ENCODE measurements around the gene SP7. TPM values are rescaled to one million over a fixed set of nuclear protein-coding genes. Genes with fewer than 3 reads are reported as not detected.

The SP7 gene
- total RNA-seq, 1 donor from 2014 or later, result not detected

DNA sequence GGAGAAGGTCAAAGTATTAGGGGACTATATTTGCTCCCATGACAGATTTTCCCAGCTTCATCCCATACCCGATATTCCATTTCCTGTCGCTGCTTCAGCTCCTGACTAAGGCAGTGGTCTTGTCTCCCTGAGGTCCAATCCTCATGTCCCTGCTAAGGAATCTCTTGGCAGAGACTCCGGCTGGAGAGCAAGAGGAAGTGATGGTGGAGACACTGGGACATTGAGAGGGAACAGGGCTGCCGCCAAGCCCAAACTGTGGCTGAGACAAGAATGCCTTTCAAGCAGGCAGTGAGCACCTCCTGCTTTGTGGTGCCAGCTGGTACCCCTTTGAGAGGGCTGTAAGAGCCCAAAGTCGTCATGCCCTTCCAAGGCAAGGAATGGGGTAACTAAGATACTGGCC lies 5.5 kb downstream of the SP7 start:
- ATAC-seq (ENCODE audit: low read depth) (no peak), DNase-seq (no peak)
- H3K4me3 Mint-ChIP-seq, result no peak overlapping the region
- intact Hi-C loops (cut with micrococcal nuclease), result no loop called here
- TF ChIP-seq, protein P1, sequence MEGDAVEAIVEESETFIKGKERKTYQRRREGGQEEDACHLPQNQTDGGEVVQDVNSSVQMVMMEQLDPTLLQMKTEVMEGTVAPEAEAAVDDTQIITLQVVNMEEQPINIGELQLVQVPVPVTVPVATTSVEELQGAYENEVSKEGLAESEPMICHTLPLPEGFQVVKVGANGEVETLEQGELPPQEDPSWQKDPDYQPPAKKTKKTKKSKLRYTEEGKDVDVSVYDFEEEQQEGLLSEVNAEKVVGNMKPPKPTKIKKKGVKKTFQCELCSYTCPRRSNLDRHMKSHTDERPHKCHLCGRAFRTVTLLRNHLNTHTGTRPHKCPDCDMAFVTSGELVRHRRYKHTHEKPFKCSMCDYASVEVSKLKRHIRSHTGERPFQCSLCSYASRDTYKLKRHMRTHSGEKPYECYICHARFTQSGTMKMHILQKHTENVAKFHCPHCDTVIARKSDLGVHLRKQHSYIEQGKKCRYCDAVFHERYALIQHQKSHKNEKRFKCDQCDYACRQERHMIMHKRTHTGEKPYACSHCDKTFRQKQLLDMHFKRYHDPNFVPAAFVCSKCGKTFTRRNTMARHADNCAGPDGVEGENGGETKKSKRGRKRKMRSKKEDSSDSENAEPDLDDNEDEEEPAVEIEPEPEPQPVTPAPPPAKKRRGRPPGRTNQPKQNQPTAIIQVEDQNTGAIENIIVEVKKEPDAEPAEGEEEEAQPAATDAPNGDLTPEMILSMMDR (IDR thresholded peaks at IDR 0.05), result no peak
- H3K4me1 Mint-ChIP-seq, result peaks cover 6% of the 10 kb centered on the region
- ChIA-PET CTCF (interaction anchor here (1.1 to 11.1 kb wide), 3 partner anchors 9 to 22 kb away, joined by 3 to 148 read pairs (median 12); partner anchors contain the start of gene AAAS), POLR2A (interaction anchor here (0.8 kb wide), 2 partner anchors 14 to 83 kb away, joined by 3 to 4 read pairs; no protein-coding TSS in a partner anchor)
- peaks cover 50% of the 10 kb centered on the region for H3K27me3 Mint-ChIP-seq
- H3K9me3 Mint-ChIP-seq, result no peaks in the 10 kb centered on the region
- no peak overlapping the region for H3K27ac Mint-ChIP-seq
- no peaks in the 10 kb centered on the region for H3K36me3 Mint-ChIP-seq (ENCODE audit: low read depth)

DNA sequence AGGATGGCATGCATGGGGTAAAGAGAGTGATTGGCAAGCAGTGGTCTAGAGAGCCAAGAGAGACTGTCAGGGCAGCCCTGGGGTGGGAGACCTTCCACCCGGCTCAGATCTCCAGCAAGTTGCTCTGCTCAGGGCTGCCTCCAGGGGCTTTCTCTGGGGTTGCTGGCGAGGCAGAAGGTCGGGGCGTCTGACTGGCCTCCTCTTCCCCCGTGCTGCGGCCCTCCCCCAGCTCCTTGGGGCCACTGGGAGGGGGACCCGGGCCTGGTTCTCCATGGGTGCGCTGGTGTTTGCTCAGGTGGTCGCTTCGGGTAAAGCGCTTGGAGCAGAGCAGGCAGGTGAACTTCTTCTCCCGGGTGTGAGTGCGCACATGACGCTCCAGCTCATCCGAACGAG lies 8.1 kb downstream of the SP7 start:
- ATAC-seq (ENCODE audit: low read depth) (no peak), DNase-seq (no peak)
- H3K27me3 Mint-ChIP-seq, result peaks cover 30% of the 10 kb centered on the region
- peaks cover 19% of the 10 kb centered on the region for H3K4me1 Mint-ChIP-seq
- H3K27ac Mint-ChIP-seq, result no peak overlapping the region
- TF ChIP-seq, protein P1 (IDR thresholded peaks at IDR 0.05), result no peak
- CTCF ChIA-PET, result interaction anchor here (1.7 to 11.1 kb wide), 3 partner anchors 17 to 26 kb away, joined by 3 to 148 read pairs (median 11); no protein-coding TSS in a partner anchor
- H3K4me3 Mint-ChIP-seq, result no peak overlapping the region
- H3K36me3 Mint-ChIP-seq (ENCODE audit: low read depth), result no peaks in the 10 kb centered on the region
- POLR2A ChIA-PET, result no interaction called here
- intact Hi-C loops (cut with micrococcal nuclease), result loop anchor here (10.0 kb wide), 3 partner anchors 253 to 887 kb away; partner anchors contain the start of genes CALCOCO1 and SPRYD3
- no peaks in the 10 kb centered on the region for H3K9me3 Mint-ChIP-seq

DNA sequence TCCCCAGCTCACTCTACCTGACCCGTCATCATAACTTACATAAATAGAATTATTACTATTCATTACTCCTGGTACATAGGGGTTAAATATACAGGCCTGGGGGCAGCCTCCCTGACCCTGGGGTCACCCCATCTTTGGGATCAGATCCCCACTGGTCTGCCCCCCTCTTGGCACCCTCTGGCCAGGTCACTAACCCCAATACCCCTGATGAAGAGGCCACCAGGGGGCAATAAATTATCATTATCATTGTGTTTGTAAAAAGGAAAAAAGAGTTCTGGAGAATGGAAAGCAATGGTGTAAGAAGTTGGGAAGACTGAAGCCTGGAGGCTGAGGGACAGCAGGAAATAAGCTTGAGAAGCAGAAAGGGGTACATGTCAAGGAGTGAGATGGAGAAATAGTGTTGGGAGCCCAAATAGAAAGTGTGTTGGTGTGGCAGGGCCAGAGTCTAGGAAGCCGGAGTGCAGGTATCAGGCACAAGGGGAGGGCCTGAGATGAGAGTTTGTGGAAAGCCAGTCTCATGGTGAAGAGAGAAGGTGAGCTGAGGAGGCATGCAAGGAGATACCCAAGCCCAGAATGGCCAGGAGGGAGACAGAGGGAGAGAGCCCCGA lies 8.6 kb downstream of the SP7 start:
- DNase-seq, result no peak
- intact Hi-C loops (cut with micrococcal nuclease), result loop anchor here (10.0 kb wide), 3 partner anchors 253 to 887 kb away; partner anchors contain the start of genes CALCOCO1 and SPRYD3
- no peak overlapping the region for H3K27ac Mint-ChIP-seq
- no peaks in the 10 kb centered on the region for H3K36me3 Mint-ChIP-seq (ENCODE audit: low read depth)
- ATAC-seq (ENCODE audit: low read depth), result no peak
- H3K4me3 Mint-ChIP-seq, result peak overlapping the region; percentile 22
- peaks cover 29% of the 10 kb centered on the region for H3K27me3 Mint-ChIP-seq
- peaks cover 19% of the 10 kb centered on the region for H3K4me1 Mint-ChIP-seq
- TF ChIP-seq, protein P1 (IDR thresholded peaks at IDR 0.05), result no peak
- H3K9me3 Mint-ChIP-seq, result no peaks in the 10 kb centered on the region
- ChIA-PET POLR2A (no interaction called here), CTCF (interaction anchor here (0.7 to 11.1 kb wide), 6 partner anchors 17 to 114 kb away, joined by 3 to 148 read pairs (median 4); no protein-coding TSS in a partner anchor)

DNA sequence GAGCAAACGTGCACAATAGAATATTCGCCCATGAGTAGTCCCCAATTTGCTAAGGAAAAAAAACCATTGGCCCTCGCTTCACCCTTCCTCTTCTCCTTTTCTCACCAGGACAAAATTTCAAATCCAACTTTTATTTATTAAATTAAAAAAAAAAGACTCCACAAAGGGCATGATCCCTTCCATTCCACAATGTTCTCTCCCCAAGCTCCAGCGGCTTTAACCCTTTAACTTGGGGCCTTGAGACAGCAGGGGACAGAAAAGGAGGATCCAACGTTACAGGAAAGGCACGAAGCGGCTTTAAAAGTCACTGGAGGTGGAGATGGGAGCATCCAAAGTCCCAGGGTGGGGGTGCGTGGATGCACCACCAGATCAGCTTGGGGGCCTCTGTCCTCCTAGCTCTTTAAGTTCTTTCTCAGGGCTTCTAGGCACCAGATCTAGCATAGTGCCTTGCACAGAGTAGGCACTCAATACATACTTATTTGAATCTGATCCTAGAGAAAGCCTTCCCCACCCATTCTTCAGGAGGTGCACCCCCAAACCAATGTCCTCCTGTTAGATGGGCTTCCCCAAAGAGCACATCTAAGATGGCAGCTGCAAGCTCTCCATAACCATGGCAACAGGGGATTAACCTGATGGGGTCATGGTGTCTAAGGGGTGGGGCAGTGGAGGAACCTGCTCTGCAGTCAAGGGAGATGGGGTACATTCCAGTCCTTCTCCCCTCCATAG lies 9.5 kb downstream of the SP7 start:
- H3K4me1 Mint-ChIP-seq, result peaks cover 21% of the 10 kb centered on the region
- TF ChIP-seq, protein P1 (IDR thresholded peaks at IDR 0.05), result no peak
- H3K36me3 Mint-ChIP-seq (ENCODE audit: low read depth), result no peaks in the 10 kb centered on the region
- H3K27me3 Mint-ChIP-seq, result peaks cover 23% of the 10 kb centered on the region
- ChIA-PET CTCF (interaction anchor here (1.7 to 11.1 kb wide), 6 partner anchors 18 to 182 kb away, joined by 3 to 148 read pairs (median 8); partner anchors contain the start of gene NPFF), POLR2A (interaction anchor here (0.5 to 0.6 kb wide), 2 partner anchors 25 to 133 kb away, joined by 3 to 4 read pairs; no protein-coding TSS in a partner anchor)
- ATAC-seq (ENCODE audit: low read depth) (no peak), DNase-seq (no peak)
- H3K9me3 Mint-ChIP-seq, result no peaks in the 10 kb centered on the region
- intact Hi-C loops (cut with micrococcal nuclease), result loop anchor here (10.0 kb wide), 3 partner anchors 252 to 888 kb away; partner anchors contain the start of genes CALCOCO1 and SPRYD3
- H3K4me3 Mint-ChIP-seq, result no peak overlapping the region
- peak overlapping the region; percentile 41 for H3K27ac Mint-ChIP-seq
